Measurements from ENCODE around the gene B4GALT5.
"Not testable (repeated sequence)": the region's sequence is repeated elsewhere in the genome, so short reads cannot be mapped to it uniquely, and the experiment has no call there.

B4GALT5 gene

DNA sequence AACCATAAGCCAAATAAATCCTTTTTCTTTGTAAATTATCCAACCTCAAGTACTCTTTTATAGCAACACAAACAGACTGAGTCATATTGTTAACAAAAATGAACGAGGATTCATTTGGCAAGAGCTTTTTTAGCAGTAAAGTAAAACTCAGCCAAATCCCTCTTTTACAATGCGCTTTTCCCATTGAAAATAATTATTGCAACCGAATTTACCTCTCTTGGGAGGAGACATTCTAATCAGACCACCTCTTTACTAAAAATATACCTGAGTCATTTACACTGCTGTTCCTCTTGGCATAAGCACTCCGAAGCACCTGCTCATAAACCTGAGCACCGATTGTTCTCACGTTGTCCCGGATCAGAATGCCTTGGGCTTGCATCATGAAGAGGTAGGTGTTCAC, 57.4 kb downstream of the B4GALT5 start:
- no peak for DNase-seq

DNA sequence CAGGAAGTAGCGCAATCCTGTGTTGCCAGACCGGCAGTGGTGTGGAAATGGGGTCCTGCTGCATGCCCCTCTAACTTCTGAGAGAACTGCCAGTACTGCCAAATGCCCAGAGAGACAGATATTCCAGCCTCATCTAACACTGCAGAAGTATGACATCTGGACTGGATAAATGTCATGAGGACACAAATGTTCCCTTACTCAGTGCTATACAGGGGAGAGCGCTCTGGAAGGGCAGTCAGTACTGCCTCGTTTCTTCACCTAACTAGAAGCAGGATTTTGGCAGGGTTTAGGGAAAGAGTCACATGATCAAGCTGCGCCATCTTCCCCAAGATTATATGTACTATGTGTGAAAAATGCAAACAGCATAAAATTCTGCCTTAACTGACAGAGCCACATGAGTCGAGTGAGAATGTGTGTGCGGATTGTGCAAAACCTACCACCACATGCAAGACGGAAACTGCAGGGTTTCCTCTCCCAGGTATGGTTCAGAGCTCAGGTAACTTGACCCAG, 59.7 kb downstream of the B4GALT5 start:
- no peak for DNase-seq

DNA sequence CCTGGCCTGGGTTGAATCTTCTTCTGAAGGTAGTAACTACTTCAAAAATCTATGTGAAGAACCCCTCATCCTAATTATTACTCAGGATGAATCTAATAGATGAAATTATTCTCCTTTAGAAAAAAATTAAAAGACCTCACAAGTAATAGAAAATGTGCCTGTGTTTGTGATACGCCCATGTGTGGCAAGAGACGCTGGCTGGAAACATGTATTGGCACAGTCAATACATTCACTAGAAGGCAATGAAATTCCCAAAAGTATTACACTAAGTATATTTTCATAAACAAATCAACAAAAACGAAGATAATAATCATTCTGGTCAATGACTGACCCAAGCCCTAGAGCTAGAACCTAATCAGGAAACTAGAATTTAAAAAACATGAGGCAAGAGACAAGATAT, 64.0 kb downstream of the B4GALT5 start:
- no peak for DNase-seq

DNA sequence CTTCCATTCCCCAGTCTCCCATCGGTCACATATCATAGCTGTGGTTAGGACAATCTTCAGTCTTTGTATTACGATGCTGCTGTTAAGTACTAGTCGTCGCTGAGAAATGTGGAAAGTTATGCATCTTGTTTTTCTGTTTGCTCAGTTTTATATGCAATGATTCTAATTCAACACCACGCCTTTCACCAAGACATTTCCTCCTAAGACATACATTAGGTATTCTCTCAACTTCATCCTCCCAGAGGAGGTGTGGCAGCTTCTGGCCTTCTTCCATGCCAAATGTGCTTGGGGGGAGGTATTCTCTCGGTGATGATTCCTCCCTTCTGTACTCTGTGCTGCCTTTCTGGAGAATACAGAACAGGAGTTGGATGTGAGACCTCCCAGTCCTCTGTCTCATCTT, 66.1 kb downstream of the B4GALT5 start:
- DNase-seq: no peak

DNA sequence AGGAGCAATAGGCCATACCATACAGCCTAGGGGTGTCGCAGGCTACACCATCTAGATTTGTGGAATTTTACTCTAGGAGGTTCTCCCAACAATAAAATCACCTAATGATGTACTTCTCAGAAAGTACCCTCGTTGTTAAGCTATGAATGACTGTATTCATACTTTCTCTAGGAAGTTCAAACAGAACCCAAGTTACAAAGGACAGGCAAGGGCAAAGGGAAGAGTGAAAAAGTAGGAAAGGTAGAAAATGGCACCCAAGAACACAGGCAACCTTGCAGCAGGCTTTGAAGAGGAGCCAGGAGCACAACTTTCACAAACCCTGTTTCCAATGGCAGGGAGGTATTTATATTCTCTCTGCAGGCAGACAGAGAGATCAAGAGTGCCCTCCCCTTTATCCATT, 67.2 kb downstream of the B4GALT5 start:
- no peak for DNase-seq

DNA sequence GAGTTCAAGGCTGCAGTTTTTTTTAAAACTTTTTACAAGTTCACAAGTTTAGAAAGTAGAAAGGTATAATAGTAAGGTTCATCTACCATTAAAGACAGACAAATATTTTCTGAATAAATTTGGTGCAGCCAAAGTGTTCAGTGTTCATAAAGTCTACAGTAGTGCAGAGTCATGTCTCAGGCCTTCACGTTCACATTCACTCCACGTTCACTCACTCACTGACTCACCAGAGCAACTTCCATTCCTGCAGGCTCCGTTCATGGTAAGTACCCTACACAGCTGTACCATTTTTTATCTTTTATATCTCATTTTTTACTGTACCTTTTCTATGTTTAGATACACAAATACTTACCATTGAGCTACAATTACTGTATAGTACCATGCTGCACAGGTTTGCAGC, 67.6 kb downstream of the B4GALT5 start:
- DNase-seq: no peak

DNA sequence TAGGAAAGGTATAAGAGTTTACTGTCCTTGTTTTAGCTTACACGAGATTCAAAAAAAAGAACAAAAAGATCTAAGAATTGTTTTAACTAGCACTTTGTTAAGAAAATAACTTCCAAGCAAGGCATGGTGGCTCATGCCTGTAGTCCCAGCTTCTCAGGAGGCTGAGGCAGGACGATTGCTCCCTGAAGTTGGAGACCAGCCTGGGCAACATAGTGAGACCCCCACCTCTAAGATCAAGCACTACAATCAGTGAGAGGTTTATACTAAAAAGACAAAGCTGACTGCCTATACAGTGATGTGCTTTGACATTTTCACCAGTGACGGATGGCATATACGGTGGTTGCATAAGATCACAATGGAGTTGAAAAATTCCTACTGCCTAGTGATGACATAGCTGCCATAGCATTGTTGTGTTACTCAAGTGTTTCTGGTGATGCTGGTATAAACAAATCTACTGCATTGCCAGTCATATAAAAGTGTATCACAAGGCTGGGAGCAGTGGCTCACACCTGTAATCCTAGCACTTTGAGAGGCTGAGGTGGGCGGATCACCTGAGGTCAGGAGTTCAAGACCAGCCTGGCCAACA, 68.6 kb downstream of the B4GALT5 start:
- no peak for DNase-seq

DNA sequence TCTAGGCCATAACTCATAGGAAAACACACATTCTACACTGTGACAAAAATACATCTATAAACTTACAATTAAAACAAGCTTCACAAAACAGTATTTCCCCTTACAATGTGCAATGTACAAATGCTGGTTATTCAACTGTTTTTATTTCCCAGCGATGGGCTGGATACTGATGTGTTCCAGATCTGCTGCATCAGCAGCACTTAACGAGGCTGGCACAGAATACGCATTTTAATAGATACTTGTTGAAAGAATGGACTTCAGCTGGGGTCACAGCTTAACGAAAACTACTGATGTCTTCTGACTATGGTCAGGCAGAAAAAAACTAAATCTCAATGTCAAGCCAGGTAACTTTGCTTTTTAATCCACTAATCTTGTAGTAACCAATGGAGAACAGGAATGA, 70.9 kb downstream of the B4GALT5 start:
- no peak for DNase-seq

DNA sequence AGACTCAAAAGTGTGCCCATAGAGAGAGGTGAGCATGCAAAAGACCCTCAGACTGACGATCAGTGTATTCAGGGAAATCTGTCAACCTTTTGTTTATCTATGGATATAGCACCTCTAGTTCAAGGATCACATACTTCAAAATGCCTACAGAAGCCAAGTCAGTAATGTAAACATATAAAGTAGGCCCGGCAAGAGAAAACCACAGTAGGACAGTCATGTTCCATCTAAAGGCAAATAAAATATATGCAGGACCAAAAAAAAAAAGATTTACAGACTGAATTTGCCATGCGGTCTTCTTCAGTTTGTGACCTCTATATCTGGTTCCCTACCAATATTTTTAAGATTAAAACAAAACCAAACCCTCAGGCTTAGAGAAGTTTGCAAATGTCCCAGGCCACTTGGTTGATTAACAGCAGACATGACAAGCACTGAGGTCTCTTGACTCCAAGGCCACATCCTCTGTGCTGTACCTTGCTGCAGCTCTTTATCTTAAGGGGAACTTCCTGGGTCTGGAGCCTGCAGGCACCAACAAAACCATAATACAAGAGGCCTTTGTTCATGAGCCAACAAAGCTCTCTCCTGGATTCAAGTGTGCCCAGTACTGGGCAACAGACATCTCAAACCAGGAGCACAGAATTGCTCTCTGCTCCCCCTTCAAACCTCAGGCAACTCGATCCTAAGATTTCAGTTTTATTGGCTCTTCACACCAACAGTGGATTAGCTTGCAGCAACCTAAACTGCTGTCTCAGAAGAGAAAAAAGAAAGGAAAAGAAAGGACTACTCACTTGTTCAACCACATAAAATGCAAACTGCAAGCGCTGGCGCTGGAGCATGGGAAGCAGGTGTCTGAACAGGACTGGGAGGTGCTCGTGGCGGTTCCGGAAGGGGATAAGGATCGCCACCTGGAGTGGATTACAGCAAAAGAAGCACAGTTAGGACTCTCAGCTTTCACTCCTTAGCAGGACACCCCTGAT, 71.7 kb downstream of the B4GALT5 start:
- no peak for DNase-seq

DNA sequence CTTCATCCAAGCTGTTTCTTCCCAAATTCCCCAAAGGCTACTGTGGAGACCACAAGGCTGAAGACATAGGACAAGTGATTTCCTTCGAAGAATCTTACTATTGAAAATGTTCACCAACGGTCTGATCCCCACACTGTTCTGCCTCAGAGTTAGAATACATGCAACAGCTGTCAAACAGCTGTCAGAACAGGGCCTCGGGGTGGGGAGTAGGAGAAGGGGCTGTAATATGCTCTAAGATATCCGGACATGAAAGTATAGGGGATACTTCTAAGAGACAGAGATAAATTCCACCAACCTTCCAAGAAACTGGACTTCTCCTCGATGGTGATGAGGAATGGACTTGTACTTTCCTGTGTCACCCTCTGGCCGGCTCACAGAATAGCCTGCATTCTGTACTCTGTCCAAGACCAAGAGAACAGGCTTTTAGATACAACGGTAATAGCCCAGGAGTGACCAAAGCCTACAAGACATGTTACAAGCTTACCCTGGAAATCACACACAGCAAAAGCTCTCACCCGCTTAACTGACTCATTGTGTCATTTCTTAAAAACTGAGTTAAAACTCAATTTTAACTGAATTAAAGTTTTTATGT, 76.5 kb downstream of the B4GALT5 start:
- DNase-seq: no peak

DNA sequence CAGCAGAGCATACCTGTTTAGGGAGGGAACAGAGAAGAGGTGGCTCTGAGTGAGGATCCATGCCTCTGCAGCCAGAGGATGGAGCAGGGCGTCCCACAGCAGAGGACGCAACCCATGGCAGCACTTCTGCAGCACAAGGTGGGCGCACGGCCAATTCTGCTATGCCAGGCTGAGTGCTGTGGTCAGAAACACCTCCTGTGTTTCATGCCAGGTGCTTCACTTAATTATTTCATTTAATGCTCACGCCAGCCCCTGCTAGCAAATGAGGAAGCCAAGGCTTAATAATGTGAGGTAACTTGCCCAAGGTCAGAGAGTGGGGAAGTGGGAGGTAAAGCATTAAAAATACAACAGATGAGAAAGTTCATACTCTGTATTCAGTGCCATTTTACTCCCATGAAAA, 77.2 kb downstream of the B4GALT5 start:
- no peak for DNase-seq

DNA sequence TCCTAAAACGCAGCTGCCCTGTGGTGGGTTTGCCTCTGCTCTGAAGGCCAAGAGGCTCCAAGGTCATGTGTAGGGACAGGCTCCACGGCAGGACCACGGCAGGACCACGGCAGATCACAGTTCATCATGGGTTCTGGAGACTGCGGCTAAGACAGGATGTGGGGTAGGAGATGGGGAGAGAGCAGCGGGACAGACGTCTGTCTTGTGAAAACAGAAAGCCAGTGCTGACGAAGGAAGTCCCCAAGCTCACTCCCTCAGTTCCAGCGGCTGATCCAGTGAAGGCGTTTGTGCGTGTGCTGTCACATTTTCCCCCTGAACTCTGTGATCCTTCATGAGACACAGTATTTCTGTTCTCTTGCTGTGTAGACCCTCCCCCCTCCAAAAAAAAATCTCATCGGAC, 77.8 kb downstream of the B4GALT5 start:
- no peak for DNase-seq

DNA sequence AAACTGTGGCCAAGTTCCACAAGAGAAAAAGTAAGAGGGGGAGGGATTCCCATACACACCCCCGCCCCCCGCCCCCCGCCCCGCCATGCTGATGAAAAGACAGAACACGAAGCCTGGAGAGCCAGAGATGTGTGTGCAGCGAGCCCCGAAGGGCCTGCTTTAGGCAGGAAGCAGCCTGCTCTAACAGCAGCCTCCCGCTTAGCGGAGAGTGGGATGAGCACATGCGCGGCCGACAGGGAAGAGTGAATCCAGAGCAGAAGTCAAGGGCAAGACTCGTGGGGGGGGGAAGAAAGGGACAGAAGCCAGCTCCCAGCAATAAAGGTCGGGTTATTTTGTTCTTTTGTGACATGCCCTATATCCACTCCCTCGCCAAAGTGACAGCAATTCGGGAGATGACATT, 78.5 kb downstream of the B4GALT5 start:
- no peak for DNase-seq

DNA sequence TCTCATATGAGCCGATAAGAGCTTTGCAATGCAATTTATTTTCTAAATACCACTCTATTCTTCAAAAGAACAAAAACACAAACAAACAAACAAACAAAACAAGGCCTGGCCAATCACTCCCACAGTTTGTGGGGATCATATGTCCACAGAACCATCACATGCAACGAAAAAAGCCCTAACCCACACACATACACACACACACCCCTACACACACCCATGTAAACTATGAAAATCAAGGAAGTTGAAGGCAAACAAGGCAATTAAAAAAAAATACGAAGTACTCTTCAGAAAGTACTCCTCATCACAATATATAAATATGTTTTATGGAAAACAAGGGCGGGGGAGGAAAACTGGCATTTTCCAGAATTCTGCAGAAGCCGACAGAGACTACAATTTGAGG, 79.6 kb downstream of the B4GALT5 start:
- no peak for DNase-seq

DNA sequence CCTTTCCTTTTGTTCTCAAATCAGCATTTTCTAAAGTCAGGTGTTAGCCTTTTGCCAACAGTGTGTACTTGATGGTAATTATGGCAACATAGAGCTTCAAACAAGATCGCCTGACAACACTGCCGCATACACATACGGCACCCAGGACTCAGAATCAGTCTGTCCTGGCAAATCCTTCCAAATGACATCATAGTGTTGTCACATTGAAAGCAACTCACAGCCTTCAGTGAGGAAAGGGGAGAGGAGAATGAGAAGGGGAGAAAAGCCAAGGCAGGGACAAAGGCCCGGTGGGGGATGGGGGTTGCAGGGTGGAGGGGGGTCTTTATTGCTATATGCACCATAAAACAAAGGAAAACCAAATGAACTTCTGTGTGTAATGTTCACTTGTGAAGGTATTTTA, 80.0 kb downstream of the B4GALT5 start:
- no peak for DNase-seq

DNA sequence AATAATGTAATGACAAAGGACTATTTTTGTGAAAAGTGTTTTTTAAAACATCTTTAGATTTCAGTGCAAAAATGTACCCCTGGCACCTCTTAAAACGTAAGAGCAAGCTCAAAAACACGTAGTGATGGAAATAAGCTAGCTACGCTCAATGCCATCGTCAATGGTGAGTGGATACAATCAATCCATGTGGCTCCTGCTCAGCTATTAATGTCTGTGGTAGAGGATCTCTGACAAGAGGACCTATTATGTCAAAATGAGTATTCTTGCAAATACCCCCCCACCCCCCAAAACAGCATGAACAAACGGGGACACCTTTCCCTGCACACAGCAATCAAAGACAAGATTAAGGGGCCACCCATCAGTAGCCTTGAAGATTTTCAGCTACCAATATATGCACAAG, 80.7 kb downstream of the B4GALT5 start:
- DNase-seq: no peak

DNA sequence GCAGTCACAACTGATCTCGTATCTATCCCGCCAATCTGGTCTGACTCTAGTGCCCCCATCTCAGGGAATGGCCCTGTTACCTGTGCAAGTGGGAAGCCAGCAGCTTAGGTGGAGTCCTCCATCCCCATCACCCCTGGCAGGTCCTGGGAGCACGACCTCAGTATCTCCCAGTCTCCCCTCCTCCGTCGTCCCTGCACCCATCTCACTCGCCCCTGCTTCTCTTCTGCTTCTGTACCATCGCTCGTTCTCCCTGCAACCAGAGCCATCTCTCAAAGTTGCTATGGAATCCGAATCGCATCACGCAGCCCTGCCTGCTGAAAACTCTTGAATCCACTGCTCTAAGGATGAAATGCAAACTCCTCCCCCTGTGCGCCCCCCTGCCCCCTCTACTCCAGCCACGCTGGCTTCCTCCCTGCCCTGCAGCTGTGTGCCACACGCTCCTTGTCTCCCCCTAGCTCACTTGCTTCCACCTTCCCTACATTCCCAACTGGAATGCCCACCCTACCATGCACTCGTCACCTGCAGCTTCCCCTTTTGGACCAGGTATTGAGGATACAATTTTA, 81.7 kb downstream of the B4GALT5 start:
- no peak for DNase-seq

DNA sequence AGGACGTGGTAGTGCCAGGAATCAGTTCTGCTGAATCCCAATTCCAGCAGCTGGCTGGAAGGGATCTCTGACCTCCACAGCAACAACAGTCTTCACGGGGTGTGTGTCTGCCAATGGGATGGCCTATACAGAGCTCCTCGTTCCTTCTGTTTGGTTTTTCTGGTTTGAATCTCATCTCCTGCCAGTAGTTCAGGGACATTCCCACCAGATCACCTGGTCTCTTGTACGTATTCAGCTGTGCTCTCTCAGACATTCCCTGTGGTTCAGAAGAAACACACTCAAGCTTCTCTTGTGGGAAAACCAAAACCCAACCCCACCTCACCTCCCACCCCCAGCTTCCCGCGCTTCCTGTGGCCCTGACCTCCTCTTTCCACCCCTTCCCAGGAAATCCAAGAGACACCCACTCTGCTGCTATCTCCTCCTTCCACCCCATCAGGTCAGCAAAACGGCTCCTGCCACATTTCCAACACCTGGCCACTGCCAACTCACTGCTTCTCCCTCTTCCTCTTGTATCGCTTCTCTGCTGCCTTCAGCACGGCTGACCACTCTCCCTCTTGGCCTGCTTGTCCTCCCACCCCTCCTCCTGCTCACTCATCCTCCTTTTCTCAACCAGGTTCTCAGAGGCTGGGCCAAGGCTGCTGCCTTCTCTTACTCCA, 82.5 kb downstream of the B4GALT5 start:
- no peak for DNase-seq

DNA sequence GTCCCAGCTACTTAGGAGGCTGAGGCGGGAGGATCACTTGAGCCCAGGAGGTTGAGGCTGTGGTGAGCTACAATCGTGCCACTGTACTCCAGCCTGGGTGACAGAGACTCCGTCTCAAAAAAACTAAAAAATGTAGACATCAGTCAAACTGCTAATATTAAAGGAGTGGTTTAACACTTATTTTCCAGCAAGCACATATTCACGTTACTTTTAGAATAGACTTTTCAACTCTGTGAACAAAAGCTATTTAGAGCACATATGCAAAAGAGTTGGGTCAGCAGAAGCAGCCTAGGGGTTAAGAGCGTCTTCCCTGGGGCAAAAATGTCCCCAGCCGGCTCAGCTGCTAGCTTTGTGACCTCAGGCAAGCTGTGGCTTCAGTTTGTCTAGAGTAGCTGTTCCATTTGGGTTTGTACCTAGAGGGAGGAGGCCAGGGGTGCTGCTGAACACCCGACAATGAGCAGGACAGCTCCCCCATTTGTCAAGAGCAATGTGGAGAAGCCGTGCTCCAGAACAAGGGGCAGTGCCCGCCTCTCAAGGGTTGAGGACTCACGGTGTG, 83.2 kb downstream of the B4GALT5 start:
- no peak for DNase-seq

DNA sequence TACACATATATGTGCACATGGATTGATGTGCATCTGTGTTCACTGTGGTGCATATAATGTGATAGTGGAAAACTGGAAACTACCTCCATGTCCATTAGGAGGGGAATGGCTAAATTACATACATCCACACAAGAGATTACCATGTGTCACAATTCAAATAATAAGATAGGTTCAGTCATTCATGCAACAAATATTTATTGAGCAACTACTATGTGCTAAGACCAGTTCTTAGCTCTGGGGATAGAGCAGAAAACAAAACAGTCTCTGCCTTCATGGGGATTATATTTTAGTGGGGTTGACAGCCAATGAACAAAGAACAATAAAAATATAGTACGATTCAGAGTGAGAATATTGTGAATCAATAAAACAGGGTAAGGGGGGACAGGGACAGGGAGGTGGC, 84.1 kb downstream of the B4GALT5 start:
- DNase-seq: no peak

DNA sequence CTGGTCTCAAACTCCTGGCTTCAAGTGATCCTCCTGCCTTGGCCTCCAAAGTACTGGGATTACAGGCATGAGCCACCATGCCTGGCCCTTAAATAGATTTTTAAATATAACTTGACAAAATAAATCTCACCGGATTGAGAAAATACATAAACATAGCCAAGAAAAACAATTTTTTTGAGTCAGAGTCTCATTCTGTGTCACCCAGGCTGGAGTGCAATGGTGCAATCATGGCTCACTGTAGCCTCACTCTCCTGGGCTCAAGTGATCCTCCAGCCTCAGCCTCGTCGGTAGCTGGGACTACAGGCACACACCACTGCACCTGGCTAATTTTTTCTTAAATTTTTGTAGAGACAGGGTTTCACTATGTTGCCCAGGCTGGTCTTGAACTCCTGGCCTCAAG, 85.4 kb downstream of the B4GALT5 start:
- not testable (repeated sequence) for DNase-seq

DNA sequence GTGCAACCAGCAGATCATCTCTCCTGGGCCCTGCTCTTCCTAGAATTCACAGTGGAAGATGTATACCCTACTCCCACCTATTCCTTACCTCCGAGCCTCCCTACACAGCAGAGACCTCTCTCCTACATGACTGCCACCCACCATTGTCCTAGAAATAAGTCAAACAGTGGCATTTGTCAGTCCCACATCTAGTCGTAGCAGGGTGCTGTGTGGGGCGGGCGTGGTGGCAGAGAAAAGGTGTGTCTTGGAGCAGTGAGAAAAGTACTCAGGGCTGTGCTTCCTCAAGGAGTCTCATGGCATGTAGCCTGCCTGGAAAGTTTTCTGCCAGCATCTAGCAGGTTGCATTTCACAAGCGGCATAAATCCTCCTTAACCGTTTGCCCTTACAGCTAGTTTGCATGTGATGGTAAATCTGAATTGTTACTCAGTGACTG, 86.3 kb downstream of the B4GALT5 start:
- DNase-seq: no peak

DNA sequence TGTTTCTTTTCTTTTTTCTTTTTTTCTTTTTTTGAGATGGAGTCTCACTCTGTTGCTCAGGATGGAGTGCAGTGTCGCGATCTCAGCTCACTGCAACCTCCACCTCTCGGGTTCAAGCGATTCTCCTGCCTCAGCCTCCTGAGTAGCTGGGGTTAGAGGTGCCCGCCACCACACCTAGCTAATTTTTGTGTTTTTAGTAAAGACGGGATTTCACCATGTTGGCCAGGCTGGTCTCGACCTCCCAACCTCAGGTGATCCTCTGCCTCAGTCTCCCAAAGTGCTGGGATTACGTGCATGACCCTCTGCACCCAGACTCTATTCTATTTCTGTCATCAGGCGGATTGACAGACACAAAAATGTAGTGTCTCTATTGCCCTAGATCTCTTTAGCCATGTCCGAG, 88.7 kb downstream of the B4GALT5 start:
- not testable (repeated sequence) for DNase-seq
